T-cell (primary cell): ENCODE measurements around the gene LCN12. TPM values are rescaled to one million over a fixed set of nuclear protein-coding genes. Genes with fewer than 3 reads are reported as not detected.

Experiments used
- ATAC-seq, 4 experiments: fragments of 200-7000 bp in 3 of 4; fragments of 150-1000 bp in 1 of 4; cut with Tn5 transposase; replicated peaks in 1 of 4; 1 replicate in 3 of 4; 2 replicates in 1 of 4; pipeline ENCODE4 v1.10.0; 2021; ENCODE audit warnings: moderate library complexity in 3 of 4, mild to moderate bottlenecking in 2 of 4, moderate number of reproducible peaks in 1 of 4
- CTCF ChIA-PET, 2 donors: fragments of 300-600 bp; sonication (Branson Sonifier 250); formaldehyde crosslinking; loops; one replicate each; lab custom pipeline; 2022; ENCODE audit warnings: antibody characterized with exemption in 2 of 2; lab: Charles Lee
- POLR2A ChIA-PET, 2 donors: fragments of 300-600 bp; sonication (Branson Sonifier 250); formaldehyde crosslinking; loops; one replicate each; lab custom pipeline; 2022; ENCODE audit warnings: antibody characterized with exemption in 2 of 2; lab: Charles Lee
- DNase-seq, 35 experiments: peaks; one replicate each; pipeline versions ENCODE4 v3.0.0 to v3.0.0-alpha.2; 2013 to 2023
- H3K27ac ChIP-seq: one replicate; pipeline ENCODE4 v1.5.1; 2013; ENCODE audit warnings: low read length
- H3K27me3 ChIP-seq, 2 experiments: replicated peaks in 1 of 2; 1 replicate in 1 of 2; 2 replicates in 1 of 2; pipeline versions ENCODE4 v1.6.1 to v1.7.0; 2013; ENCODE audit warnings: low read length in 1 of 2, mixed read lengths in 1 of 2; ENCODE audit not compliant: control insufficient read depth in 2 of 2, insufficient read depth in 2 of 2; ENCODE audit errors: extremely low read depth in 1 of 2
- H3K36me3 ChIP-seq, 2 donors: 1 replicate in 1 of 2; 2 replicates in 1 of 2; pipeline versions ENCODE4 v1.6.1 to v1.7.0; 2013; ENCODE audit warnings: low read length in 1 of 2; ENCODE audit not compliant: control insufficient read depth in 2 of 2, insufficient read depth in 1 of 2; ENCODE audit errors: extremely low read depth in 1 of 2
- H3K4me1 ChIP-seq, 2 experiments: 1 replicate in 1 of 2; 2 replicates in 1 of 2; pipeline versions ENCODE4 v1.6.1 to v1.7.0; 2013; ENCODE audit warnings: low read length in 2 of 2, mixed read lengths in 1 of 2; ENCODE audit not compliant: insufficient read depth in 2 of 2, control insufficient read depth in 1 of 2; ENCODE audit errors: extremely low read depth in 1 of 2
- H3K4me3 ChIP-seq, 2 donors: 1 replicate in 1 of 2; 2 replicates in 1 of 2; pipeline versions ENCODE4 v1.5.1 to v1.7.0; 2013; ENCODE audit warnings: mild to moderate bottlenecking in 2 of 2, low read length in 1 of 2, moderate library complexity in 1 of 2; ENCODE audit not compliant: control insufficient read depth in 1 of 2; ENCODE audit errors: extremely low read depth in 1 of 2
- H3K9me3 ChIP-seq: 2 replicates; pipeline ENCODE4 v1.7.0; 2013
- H3K27ac Mint-ChIP-seq, 2 donors: one replicate each; pipeline ENCODE4 v1.8.0; 2020 to 2021; ENCODE audit warnings: mild to moderate bottlenecking in 2 of 2, mixed read lengths in 2 of 2
- H3K27me3 Mint-ChIP-seq, 2 donors: one replicate each; pipeline ENCODE4 v1.8.0; 2021 to 2022; ENCODE audit warnings: mixed read lengths in 2 of 2
- H3K36me3 Mint-ChIP-seq: one replicate; pipeline ENCODE4 v1.8.0; 2021; ENCODE audit warnings: mixed read lengths
- H3K4me1 Mint-ChIP-seq, 3 donors: one replicate each; pipeline ENCODE4 v1.8.0; 2020 to 2022; ENCODE audit warnings: mixed read lengths in 3 of 3, mild to moderate bottlenecking in 1 of 3
- H3K4me3 Mint-ChIP-seq, 3 donors: one replicate each; pipeline ENCODE4 v1.8.0; 2020 to 2022; ENCODE audit warnings: mild to moderate bottlenecking in 3 of 3, mixed read lengths in 3 of 3, moderate library complexity in 3 of 3
- H3K9me3 Mint-ChIP-seq, 3 donors: one replicate each; pipeline ENCODE4 v1.8.0; 2020 to 2022; ENCODE audit warnings: mixed read lengths in 3 of 3
- WGBS: methylation state at CpG from one replicate; pipeline ENCODE4 v1.1.5; 2013; ENCODE audit warnings: missing lambda C conversion rate; ENCODE audit not compliant: insufficient coverage; 5-methylcytosine and 5-hydroxymethylcytosine counted together
- total RNA-seq, 35 experiments: library from RNA in 6 of 35; stranded (reverse) in 6 of 35; fragments of 120-200 nt in 1 of 35; gene quantifications; one replicate each; pipeline versions ENCODE4 v1.2.1 to v1.2.4 and lab custom pipeline; 2013 to 2026

LCN12 gene
- total RNA-seq, 5 donors from 2014 or later (not counting 1 experiment from before 2014, with no cell fraction given) = 1.1 to 3.3 (median 2.2) TPM

DNA sequence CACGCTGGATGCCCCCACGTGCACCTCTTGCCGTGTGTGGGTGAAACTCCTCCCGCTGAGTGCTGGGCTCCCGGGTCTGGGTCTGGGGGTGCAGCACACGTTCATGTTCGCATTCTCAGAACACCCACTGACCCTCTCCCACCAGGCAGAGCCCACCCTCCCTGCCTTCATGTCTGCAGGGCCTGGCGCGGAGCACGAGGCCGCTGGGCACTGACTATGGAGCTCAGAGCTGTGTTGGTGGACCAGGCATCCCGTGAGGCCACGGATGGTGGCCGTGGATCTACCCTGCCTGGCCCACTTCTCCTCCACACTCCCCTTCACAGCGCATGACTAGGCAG is 8.8 kb downstream of the LCN12 start:
- WGBS = no CpG with 5 or more reads among the region's 15 CpGs
- Histone ChIP-seq H3K27ac (peak overlapping the region; percentile 38), H3K9me3 (no peaks in the 10 kb centered on the region), H3K4me3 (no peak overlapping the region), H3K4me1 (peaks cover 3 to 84% of the 10 kb centered on the region in 2 experiments), H3K27me3 (no peaks in the 10 kb centered on the region), H3K36me3 (no peaks in the 10 kb centered on the region)
- peak overlapping the region in 1 of 2 donors; percentile 34 for H3K27ac Mint-ChIP-seq
- peaks cover 15 to 50% (median 41%) of the 10 kb centered on the region in 3 donors for H3K4me1 Mint-ChIP-seq
- ChIA-PET POLR2A (no interaction called here), CTCF (no interaction called here)
- peaks cover 0 to 2% (median 0%) of the 10 kb centered on the region in 3 donors for H3K9me3 Mint-ChIP-seq
- DNase-seq (no peak), ATAC-seq (no peak)
- no peaks in the 10 kb centered on the region for H3K27me3 Mint-ChIP-seq
- no peaks in the 10 kb centered on the region for H3K36me3 Mint-ChIP-seq
- peak overlapping the region in 1 of 3 donors; percentile 62 for H3K4me3 Mint-ChIP-seq

DNA sequence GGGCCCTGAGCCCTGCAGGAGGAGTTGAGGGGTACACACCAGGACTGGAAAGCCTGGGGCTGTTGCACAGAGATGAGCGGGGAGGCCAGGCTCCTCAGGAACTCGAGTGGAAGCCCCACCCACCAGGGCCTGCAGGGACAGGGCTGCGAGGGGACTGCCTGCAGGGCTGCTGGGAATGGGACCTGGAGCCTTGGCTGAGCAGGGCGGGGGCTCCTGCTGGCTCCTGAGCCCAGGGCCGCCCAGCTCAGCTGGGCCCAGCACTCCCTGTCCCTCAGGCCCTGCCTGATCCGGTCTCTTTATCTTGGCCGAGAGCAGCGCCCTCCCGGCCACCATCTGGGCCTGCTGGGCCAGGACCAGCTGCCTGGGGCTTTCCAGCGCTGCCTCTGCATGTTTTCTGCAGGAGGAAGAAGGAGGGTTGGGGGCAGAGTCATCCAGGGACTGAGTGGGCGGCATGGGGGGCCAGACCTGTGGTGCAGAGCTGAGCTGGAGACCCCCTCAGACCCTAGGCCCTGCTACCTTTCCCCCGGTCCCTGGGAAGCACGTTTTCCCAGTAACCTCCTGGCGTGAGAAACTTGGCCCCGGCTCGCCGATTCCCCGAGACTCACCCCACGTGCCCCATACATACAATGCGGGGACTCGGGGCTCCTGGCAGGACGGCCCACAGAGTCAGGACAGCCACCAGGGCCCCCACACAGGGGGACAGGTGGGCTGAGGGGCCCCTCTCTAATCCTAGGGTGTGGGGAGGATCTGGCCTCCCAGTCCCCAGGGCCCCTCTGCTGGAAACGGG is 9.4 kb downstream of the LCN12 start:
- no peak overlapping the region for H3K4me3 Mint-ChIP-seq
- H3K27me3 Mint-ChIP-seq = no peaks in the 10 kb centered on the region
- no peak overlapping the region for H3K4me3 ChIP-seq
- H3K27me3 ChIP-seq = no peaks in the 10 kb centered on the region
- H3K36me3 ChIP-seq = no peaks in the 10 kb centered on the region
- peak overlapping the region in 1 of 2 donors; percentile 66 for H3K27ac Mint-ChIP-seq
- H3K27ac ChIP-seq = peak overlapping the region; percentile 38
- H3K4me1 ChIP-seq = peaks cover 7 to 89% of the 10 kb centered on the region in 2 experiments
- ChIA-PET POLR2A (no interaction called here), CTCF (no interaction called here)
- DNase-seq = no peak
- H3K9me3 ChIP-seq = no peaks in the 10 kb centered on the region
- H3K4me1 Mint-ChIP-seq = peaks cover 21 to 56% (median 45%) of the 10 kb centered on the region in 3 donors
- ATAC-seq = no peak
- no peaks in the 10 kb centered on the region for H3K36me3 Mint-ChIP-seq
- 82% methylated on average over 12 of the region's 23 CpGs for WGBS
- no peaks in the 10 kb centered on the region for H3K9me3 Mint-ChIP-seq

DNA sequence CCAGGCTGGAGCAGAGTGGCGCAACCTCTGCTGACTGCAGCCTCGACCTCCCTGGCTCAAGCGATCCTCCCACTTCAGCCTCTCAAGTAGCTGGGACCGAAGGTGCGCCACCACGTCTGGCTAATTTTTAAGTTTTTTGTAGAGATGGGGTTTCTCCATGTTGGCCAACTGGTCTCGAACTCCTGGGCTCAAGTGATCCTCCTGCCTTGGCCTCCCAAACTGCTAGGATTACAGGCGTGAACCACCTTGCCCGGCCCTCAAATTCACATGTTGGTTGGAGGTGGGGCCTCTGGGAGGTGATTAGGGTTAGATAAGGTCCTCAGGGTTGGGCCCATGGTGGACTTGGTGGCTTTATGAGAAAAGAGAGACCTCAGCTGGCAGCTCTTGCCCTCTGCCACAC is 10.1 kb downstream of the LCN12 start:
- no peaks in the 10 kb centered on the region for H3K27me3 ChIP-seq
- ATAC-seq = no peak
- 93% methylated on average over 3 of the region's 9 CpGs for WGBS
- no peaks in the 10 kb centered on the region for H3K9me3 ChIP-seq
- H3K27ac Mint-ChIP-seq = peak overlapping the region; percentile 66 to 78
- H3K4me3 Mint-ChIP-seq = no peak overlapping the region
- H3K4me3 ChIP-seq = no peak overlapping the region
- peaks cover 7 to 91% of the 10 kb centered on the region in 2 experiments for H3K4me1 ChIP-seq
- H3K9me3 Mint-ChIP-seq = no peaks in the 10 kb centered on the region
- H3K27ac ChIP-seq = no peak overlapping the region
- ChIA-PET CTCF (no interaction called here), POLR2A (no interaction called here)
- peaks cover 22 to 58% (median 46%) of the 10 kb centered on the region in 3 donors for H3K4me1 Mint-ChIP-seq
- no peak for DNase-seq
- H3K36me3 ChIP-seq = no peaks in the 10 kb centered on the region
- no peaks in the 10 kb centered on the region for H3K27me3 Mint-ChIP-seq
- H3K36me3 Mint-ChIP-seq = no peaks in the 10 kb centered on the region

DNA sequence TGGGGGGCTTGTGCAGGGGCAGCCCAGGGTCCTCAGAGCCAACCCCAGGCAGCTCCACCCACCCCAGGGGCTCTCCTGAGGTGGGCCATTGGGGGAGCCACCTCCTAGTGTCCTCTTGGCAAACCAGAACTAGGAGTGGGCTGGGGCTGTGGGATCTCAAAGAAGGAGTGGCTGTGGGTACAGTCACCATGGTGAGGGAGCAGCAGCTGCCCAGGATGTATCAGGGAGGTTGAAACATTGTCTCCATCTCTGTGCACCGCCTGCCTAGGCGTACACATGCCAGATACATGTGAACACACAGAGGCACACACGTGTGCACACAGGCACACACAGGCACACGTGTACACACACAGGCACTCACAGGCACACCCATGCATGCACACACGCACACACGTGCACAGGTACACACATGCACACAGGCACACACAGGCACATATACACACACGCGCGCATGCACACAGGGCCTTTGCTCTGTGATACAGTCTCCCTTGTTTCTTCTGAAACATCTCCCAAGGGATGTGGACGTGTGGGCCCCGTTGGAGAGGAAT is 10.7 kb downstream of the LCN12 start:
- Histone ChIP-seq H3K9me3 (no peaks in the 10 kb centered on the region), H3K36me3 (no peaks in the 10 kb centered on the region), H3K27me3 (no peaks in the 10 kb centered on the region), H3K4me3 (no peak overlapping the region), H3K27ac (no peak overlapping the region), H3K4me1 (peaks cover 7 to 88% of the 10 kb centered on the region in 2 experiments)
- POLR2A ChIA-PET = no interaction called here
- WGBS = 80% methylated on average over 8 of the region's 11 CpGs
- ATAC-seq (no peak), DNase-seq (no peak)
- Mint-ChIP-seq H3K27me3 (no peaks in the 10 kb centered on the region), H3K4me3 (peak overlapping the region in 1 of 3 donors; percentile 22), H3K27ac (peak overlapping the region; percentile 78 to 83), H3K36me3 (no peaks in the 10 kb centered on the region), H3K4me1 (peaks cover 22 to 60% (median 46%) of the 10 kb centered on the region in 3 donors), H3K9me3 (no peaks in the 10 kb centered on the region)
- CTCF ChIA-PET = no interaction called here

DNA sequence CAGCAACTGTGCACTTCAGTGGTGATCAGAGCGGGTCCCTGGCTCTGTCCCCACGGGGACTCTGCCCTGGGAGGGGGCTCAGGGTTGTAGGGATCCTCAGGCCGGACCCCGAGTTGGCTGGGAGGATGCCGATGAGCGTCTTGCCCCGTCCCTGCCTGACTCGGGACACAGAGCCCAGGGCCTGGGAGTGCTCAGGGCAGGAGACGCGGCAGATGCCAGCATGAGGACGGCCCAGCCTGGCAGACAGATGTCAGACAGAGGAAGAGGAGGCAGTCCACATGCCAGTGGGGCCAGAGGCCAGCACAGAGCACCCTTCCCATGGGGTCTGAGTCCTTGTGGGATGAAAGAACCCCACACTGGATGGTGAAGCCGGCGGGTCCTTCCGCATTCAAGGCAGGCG is 11.3 kb downstream of the LCN12 start:
- POLR2A ChIA-PET = no interaction called here

DNA sequence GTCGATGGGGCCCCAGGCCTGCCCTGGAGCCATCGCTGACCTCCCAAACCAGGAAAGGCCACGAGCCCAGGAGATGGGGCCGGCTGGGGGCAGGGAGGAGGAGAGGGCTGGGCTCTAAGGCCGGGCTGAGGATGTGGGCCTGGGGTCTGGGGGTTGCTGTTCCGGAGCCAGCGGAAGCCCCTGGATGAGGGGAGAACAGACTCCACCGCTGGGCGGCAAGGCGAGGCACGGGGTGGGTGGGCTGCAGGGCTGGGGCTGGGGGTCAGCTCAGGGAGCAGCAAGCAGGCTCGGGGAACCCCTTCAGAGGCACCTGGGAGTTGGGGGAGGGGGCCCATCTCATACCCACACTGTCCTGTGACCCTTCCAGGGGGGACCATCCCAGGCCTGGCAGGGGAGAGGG is 11.7 kb downstream of the LCN12 start:
- 94% methylated on average over 5 of the region's 12 CpGs for WGBS
- Histone ChIP-seq H3K4me1 (peaks cover 7 to 81% of the 10 kb centered on the region in 2 experiments), H3K9me3 (no peaks in the 10 kb centered on the region), H3K36me3 (no peaks in the 10 kb centered on the region), H3K4me3 (no peak overlapping the region), H3K27ac (peak overlapping the region; percentile 34), H3K27me3 (no peaks in the 10 kb centered on the region)
- Mint-ChIP-seq H3K27me3 (no peaks in the 10 kb centered on the region), H3K4me3 (no peak overlapping the region), H3K9me3 (no peaks in the 10 kb centered on the region), H3K27ac (no peak overlapping the region), H3K36me3 (no peaks in the 10 kb centered on the region), H3K4me1 (peaks cover 22 to 56% (median 43%) of the 10 kb centered on the region in 3 donors)
- ChIA-PET POLR2A (no interaction called here), CTCF (no interaction called here)
- ATAC-seq = no peak
- no peak for DNase-seq

More for the DNA sequence above, 11.3 kb downstream of the LCN12 start:
- Mint-ChIP-seq H3K4me3 (peak overlapping the region in 1 of 3 donors; percentile 22), H3K9me3 (no peaks in the 10 kb centered on the region), H3K36me3 (no peaks in the 10 kb centered on the region), H3K4me1 (peaks cover 22 to 58% (median 43%) of the 10 kb centered on the region in 3 donors), H3K27ac (peak overlapping the region; percentile 78 to 83), H3K27me3 (no peaks in the 10 kb centered on the region)
- ATAC-seq = no peak
- CTCF ChIA-PET = no interaction called here
- Histone ChIP-seq H3K27ac (no peak overlapping the region), H3K36me3 (no peaks in the 10 kb centered on the region), H3K4me1 (peaks cover 7 to 85% of the 10 kb centered on the region in 2 experiments), H3K4me3 (no peak overlapping the region), H3K27me3 (no peaks in the 10 kb centered on the region), H3K9me3 (no peaks in the 10 kb centered on the region)
- WGBS = 95% methylated on average over 10 of the region's 15 CpGs
- no peak for DNase-seq
